GM23248 (cell line): ENCODE measurements around the gene ANKDD1A.

Experiments
- EZH2 ChIP-seq: fragments of 200-600 bp; sonication (generic); IDR thresholded peaks from 2 replicates; pipeline ENCODE4 v1.6.1; 2018; ENCODE audit warnings: antibody characterized with exemption, mild to moderate bottlenecking; ENCODE audit not compliant: insufficient read depth, poor library complexity, severe bottlenecking
- EZH2phosphoT487 ChIP-seq: fragments of 200-600 bp; sonication (generic); IDR thresholded peaks from 2 replicates; pipeline ENCODE4 v1.6.1; 2018; ENCODE audit warnings: antibody characterized with exemption, moderate library complexity, mild to moderate bottlenecking, low read depth; ENCODE audit not compliant: insufficient read depth

DNA sequence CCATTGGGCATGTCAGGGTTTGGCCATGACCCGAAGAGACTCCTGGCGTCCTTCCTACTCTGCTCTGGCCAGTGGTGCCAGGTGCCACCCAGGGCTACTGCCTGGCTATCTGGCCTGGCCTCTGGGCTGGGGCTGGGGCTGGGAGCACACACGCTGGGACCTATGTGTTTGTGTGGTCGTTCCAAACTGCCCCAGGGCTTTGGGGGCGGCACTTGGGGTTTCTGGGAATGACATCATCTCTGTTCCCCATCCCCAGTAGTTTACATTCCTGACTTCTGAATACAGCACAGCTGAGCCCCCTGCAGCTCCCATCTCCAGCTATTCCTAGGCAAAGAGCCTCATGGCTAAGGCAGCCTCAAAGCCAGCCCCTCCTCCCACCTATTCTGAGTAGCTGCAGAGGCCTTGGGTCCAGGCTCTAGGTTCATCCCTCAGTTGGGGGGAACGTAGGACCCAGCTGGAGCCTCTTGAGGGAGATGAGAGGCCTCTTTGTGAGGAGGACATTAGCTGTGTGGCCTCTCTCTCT lies 45.6 kb upstream of the ANKDD1A start:
- TF ChIP-seq EZH2phosphoT487 = no peak
- TF ChIP-seq EZH2 = no peak
